ENCODE data around the gene RFX8.

DNA sequence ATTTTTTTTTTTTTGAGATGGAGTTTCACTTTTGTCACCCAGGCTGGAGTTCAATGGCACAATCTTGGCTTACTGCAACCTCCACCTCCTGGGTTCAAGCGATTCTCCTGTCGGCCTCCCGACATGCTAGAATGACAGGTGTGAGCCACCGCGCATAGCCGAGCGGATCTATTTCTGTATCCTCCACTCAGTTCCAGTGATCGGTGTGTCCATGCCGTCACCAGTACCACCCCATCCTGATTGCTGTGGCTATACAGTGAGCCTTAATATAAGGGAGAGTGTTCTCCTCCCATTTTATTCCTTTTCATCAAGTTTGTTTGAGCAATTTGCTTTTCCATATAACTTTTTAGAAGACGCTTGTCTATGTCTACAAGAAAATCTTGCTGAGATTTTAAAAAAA is 35.2 kb downstream of the RFX8 start:
- TF ChIP-seq POLR2A (IDR thresholded peaks at IDR 0.05) (no peak), CTCF (IDR thresholded peaks at IDR 0.05) (no peak)

All from transverse colon (tissue), 3 donors.